Fibroblast of gingiva (primary cell): ENCODE measurements around the gene GPR142.

Experiments used
- DNase-seq: peaks from one replicate; pipeline ENCODE4 v3.0.0-alpha.2; 2011; ENCODE audit warnings: low read depth

GPR142 gene

GRCh38 chr17:74367206-74367605, at the start of gene GPR142:
Gene GPR142, plus strand, starts transcription at chr17:74367506. Its CDS starts 2,035 bp downstream, at chr17:74369541.
- no peak for DNase-seq

GRCh38 chr17:74318391-74318790, 48.9 kb upstream of the GPR142 start:
- DNase-seq = no peak

- no peak for DNase-seq
Observed at GRCh38 chr17:74324521-74324920, 42.8 kb upstream of the GPR142 start.

GRCh38 chr17:74325376-74325742, 41.9 kb upstream of the GPR142 start:
- no peak for DNase-seq

GRCh38 chr17:74325743-74326379, 41.4 kb upstream of the GPR142 start, which contains the start of gene KIF19:
Gene KIF19, plus strand, starts transcription at chr17:74326226. Its CDS starts 124 bp downstream, at chr17:74326350.
- no peak for DNase-seq

- no peak for DNase-seq
Observed at GRCh38 chr17:74326506-74326905, 40.8 kb upstream of the GPR142 start.

- no peak for DNase-seq
Observed at GRCh38 chr17:74328487-74328886, 38.8 kb upstream of the GPR142 start.

- DNase-seq = no peak
Observed at GRCh38 chr17:74329378-74329777, 37.9 kb upstream of the GPR142 start.

- DNase-seq = no peak
Observed at GRCh38 chr17:74330446-74330845, 36.9 kb upstream of the GPR142 start.

GRCh38 chr17:74332017-74332650, 35.2 kb upstream of the GPR142 start:
- no peak for DNase-seq

- no peak for DNase-seq
Observed at GRCh38 chr17:74332763-74333283, 34.5 kb upstream of the GPR142 start.

- DNase-seq = no peak
Observed at GRCh38 chr17:74334393-74335039, 32.8 kb upstream of the GPR142 start.

GRCh38 chr17:74335529-74336062, 31.7 kb upstream of the GPR142 start:
- DNase-seq = no peak

- DNase-seq = no peak
Observed at GRCh38 chr17:74336307-74336706, 31.0 kb upstream of the GPR142 start.

GRCh38 chr17:74337834-74338500, 29.3 kb upstream of the GPR142 start:
- no peak for DNase-seq

GRCh38 chr17:74339537-74340195, 27.6 kb upstream of the GPR142 start:
- DNase-seq = no peak

GRCh38 chr17:74340470-74341023, 26.8 kb upstream of the GPR142 start:
- DNase-seq = no peak

- DNase-seq = no peak
Observed at GRCh38 chr17:74342224-74342623, 25.1 kb upstream of the GPR142 start.

- no peak for DNase-seq
Observed at GRCh38 chr17:74343121-74343520, 24.2 kb upstream of the GPR142 start.

GRCh38 chr17:74343526-74344284, 23.6 kb upstream of the GPR142 start:
- no peak for DNase-seq

GRCh38 chr17:74344658-74345057, 22.6 kb upstream of the GPR142 start:
- no peak for DNase-seq
